Naive B cell (primary cell): Measurements from ENCODE around the gene ANGEL2. TPM values are rescaled to one million over a fixed set of nuclear protein-coding genes. Genes with fewer than 3 reads are reported as not detected.
A peak's percentile ranks its signal among the peaks of the same experiment; 100 is the strongest.

ENCODE experiments used
- ATAC-seq, 2 donors: fragments of 150-1000 bp; cut with Tn5 transposase; 2 replicates each; pipeline ENCODE4 v1.10.0; 2021; ENCODE audit warnings: low read depth in 2 of 2, mild to moderate bottlenecking in 2 of 2, moderate library complexity in 2 of 2
- DNase-seq: peaks from one replicate; pipeline ENCODE4 v3.0.0; 2022
- H3K27ac Mint-ChIP-seq, 6 donors: one replicate each; pipeline ENCODE4 v1.8.0; 2020 to 2022; ENCODE audit warnings: mild to moderate bottlenecking in 6 of 6, mixed read lengths in 6 of 6, moderate library complexity in 5 of 6, inconsistent platforms in 2 of 6
- H3K27me3 Mint-ChIP-seq, 3 donors: one replicate each; pipeline ENCODE4 v1.8.0; 2021 to 2022; ENCODE audit warnings: mixed read lengths in 3 of 3, mild to moderate bottlenecking in 1 of 3
- H3K36me3 Mint-ChIP-seq, 2 donors: one replicate each; pipeline ENCODE4 v1.8.0; 2020 to 2022; ENCODE audit warnings: mixed read lengths in 2 of 2, inconsistent platforms in 1 of 2, mild to moderate bottlenecking in 1 of 2
- H3K4me1 Mint-ChIP-seq, 3 donors: one replicate each; pipeline ENCODE4 v1.8.0; 2020 to 2022; ENCODE audit warnings: mixed read lengths in 3 of 3, inconsistent platforms in 1 of 3, mild to moderate bottlenecking in 1 of 3, moderate library complexity in 1 of 3
- H3K4me3 Mint-ChIP-seq, 8 donors: one replicate each; pipeline ENCODE4 v1.8.0; 2020 to 2022; ENCODE audit warnings: mild to moderate bottlenecking in 8 of 8, mixed read lengths in 8 of 8, moderate library complexity in 8 of 8, inconsistent platforms in 2 of 8
- H3K9me3 Mint-ChIP-seq, 7 donors: one replicate each; pipeline ENCODE4 v1.8.0; 2020 to 2022; ENCODE audit warnings: mixed read lengths in 7 of 7, mild to moderate bottlenecking in 5 of 7, inconsistent platforms in 2 of 7, moderate library complexity in 1 of 7
- polyA plus RNA-seq, 6 donors: library from polyadenylated mRNA; unstranded; fragments of 300-500 nt; fragmentation: Illumina TruSeq; gene quantifications; one replicate each; pipeline ENCODE4 v1.2.3, GENCODE V29; 2021; ENCODE audit warnings: low read depth in 6 of 6

The ANGEL2 gene
- polyA plus RNA-seq, 6 donors from 2014 or later: 24.5 to 43.0 (median 31.9) TPM

DNA sequence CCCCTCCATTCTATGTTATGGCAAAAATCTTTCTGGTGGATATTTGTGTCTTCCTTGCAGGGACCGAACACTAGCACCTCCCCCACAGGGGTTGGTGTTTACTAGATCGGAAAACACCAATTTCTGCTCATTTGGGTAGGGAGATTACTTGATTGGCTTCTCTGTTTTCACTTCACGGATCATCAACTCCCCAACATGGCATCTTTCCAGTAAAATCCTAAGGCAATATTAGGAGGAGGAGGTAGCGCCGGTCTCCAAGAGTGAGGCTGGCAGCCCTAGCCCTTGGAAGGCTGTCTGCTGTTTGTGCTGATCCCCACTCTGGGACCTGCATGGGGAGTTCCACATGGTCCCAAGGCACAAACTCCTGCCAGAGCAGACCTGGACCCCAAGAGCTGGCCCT, 53.2 kb downstream of the ANGEL2 start:
- Mint-ChIP-seq H3K4me3 (no peak overlapping the region), H3K36me3 (no peaks in the 10 kb centered on the region), H3K9me3 (no peaks in the 10 kb centered on the region), H3K27ac (peak overlapping the region in 1 of 6 donors; percentile 67), H3K27me3 (peaks cover 12 to 22% (median 12%) of the 10 kb centered on the region in 3 donors), H3K4me1 (no peaks in the 10 kb centered on the region)
- DNase-seq (no peak), ATAC-seq (no peak)

DNA sequence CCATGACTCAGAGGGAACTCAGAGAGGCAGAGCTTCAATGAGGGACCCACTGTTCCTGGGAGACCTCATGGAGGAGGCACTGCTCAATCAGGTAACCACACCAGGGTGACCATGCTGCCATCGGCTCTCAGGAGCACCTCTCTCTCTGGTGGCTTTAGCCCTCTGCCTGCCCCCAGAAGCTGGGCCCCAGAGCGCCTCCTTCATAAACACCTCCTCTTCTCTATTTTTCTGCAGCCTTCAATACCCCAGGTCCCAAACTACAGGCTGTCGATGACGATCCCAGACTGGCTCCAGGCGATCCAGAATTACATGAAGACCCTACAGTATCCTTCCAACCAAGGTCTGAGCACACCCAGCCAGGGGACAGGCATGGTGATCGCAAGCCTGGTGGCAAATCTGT, 54.7 kb downstream of the ANGEL2 start:
- no peak for ATAC-seq

DNA sequence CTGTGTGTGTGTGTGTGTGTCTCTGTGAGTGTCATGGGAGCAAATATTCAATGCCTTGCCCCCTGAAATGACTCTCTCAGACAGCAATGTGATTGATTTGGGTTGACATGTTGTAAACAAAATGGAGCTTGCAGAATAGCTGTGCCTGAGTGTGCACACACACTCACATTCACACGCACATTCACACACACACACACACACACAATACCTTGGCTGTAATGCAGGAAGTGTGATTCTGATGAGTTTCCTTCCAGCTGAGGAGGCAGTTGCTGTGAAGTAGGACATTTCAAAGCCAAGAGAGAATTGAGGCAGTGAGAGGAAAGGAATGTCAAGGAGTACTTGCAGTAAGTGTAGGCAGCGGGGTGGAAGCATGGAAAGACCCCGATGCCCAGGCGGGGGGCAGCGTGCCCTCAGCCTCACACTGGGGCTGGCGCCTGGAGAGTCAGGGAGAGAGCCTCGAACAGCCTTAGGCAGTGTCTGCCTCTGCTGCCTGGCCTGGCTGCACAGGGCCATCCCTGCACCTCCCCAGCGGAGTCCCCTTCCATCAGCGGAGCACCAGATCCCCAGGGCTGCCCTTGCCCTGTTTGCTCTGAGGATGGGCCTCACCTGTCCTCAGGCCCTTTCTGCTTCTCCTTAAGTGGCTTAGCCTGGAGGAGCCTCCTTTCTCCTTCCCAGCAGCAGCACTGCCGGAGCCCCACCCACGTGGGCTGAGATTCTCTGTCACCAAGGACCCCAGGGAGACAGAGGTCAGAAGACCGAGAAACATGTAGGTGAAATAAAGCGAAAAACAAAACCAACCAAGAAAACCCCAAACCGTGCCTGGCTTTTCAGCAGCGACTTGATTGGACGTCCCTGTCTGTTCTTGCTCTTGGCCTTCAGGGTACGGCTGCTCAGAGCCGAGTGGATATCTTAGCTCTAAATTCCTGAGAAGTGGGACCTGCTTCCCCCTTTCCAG, 56.1 kb downstream of the ANGEL2 start:
- H3K9me3 Mint-ChIP-seq: no peaks in the 10 kb centered on the region
- H3K4me3 Mint-ChIP-seq: no peak overlapping the region
- no peaks in the 10 kb centered on the region for H3K36me3 Mint-ChIP-seq
- peak overlapping the region in 2 of 6 donors; percentile 63 to 92 for H3K27ac Mint-ChIP-seq
- H3K27me3 Mint-ChIP-seq: peaks cover 11 to 25% (median 18%) of the 10 kb centered on the region in 3 donors
- no peak for ATAC-seq
- DNase-seq: no peak
- H3K4me1 Mint-ChIP-seq: no peaks in the 10 kb centered on the region

More for the DNA sequence above, 54.7 kb downstream of the ANGEL2 start:
- Mint-ChIP-seq H3K4me1 (no peaks in the 10 kb centered on the region), H3K27me3 (peaks cover 13 to 26% (median 18%) of the 10 kb centered on the region in 3 donors), H3K27ac (no peak overlapping the region), H3K4me3 (no peak overlapping the region), H3K36me3 (no peaks in the 10 kb centered on the region), H3K9me3 (no peaks in the 10 kb centered on the region)
- no peak for DNase-seq

DNA sequence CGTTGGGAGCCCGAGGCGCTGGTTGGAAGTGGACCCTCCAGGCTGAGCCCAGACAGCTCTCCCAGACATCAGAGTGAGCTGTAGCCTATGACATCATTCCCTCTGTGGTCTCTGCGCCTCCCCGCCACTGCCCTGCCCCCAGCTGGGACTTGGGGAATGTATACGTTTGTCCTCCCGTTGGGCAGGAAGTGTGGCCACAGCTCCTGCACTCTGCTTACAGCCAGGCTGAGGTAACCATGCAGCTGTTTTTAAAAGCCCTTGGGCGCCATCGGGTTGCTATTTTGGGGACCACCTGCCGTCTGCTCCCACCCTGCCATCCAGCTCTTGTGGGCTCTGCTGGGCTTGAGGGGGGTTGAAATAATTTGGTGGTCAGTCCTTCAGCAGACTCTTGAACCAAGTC, 57.5 kb downstream of the ANGEL2 start:
- Mint-ChIP-seq H3K9me3 (no peaks in the 10 kb centered on the region), H3K36me3 (no peaks in the 10 kb centered on the region), H3K27ac (no peak overlapping the region), H3K4me1 (no peaks in the 10 kb centered on the region), H3K27me3 (peaks cover 18 to 35% (median 21%) of the 10 kb centered on the region in 3 donors), H3K4me3 (no peak overlapping the region)
- ATAC-seq: no peak
- no peak for DNase-seq

DNA sequence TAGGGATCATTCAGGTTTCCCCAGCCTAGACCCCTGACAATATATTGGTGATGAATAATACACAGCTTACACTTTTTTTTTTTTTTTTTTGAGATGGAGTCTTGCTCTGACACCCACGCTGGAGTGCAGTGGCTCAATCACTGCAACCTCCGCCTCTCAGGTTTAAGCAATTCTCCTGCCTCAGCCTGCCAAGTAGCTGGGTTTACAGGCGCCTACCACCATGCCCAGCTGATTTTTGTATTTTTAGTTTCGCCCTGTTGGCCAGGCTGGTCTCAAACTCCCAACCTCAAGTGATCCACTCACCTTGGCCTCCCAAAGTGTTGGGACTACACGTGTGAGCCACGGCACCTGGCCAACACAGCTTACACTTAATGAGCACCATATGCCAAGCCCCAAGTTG, 58.1 kb downstream of the ANGEL2 start:
- Mint-ChIP-seq H3K4me3 (no peak overlapping the region), H3K27me3 (peaks cover 22 to 42% (median 27%) of the 10 kb centered on the region in 3 donors), H3K36me3 (no peaks in the 10 kb centered on the region), H3K27ac (no peak overlapping the region), H3K4me1 (no peaks in the 10 kb centered on the region), H3K9me3 (no peaks in the 10 kb centered on the region)
- DNase-seq (no peak), ATAC-seq (no peak)

DNA sequence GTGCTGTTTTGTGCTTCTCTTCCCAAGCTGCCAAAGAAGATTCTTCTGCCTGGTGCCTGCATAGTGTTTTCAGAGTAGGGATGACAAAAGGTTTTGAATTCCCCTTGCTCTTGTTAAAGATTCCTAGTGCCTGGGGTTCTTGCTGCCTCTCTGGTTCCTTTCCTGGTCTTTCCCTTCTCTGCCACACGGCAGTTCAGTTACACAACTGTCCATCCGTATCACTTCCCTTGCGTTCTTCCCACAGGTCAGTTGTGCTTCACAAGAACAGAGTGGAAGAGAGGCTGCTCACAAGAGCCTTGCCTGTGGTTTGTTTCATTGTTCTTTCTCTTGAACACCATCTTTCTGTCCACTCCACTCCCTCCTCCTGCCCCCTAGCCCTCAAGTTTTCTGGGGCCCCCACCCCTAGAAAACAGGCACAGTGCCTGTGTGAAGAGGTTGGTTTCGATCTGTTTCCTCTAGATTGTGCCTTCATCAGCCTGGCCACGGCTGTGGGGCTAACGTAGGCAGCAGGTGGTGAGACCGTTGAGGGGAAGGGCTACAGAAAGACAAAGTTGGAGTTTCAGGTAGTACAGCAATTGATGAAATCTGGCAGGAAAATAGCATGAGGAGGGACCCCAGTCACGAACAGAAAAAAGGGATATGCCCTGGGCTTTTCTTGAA, 59.6 kb downstream of the ANGEL2 start:
- no peaks in the 10 kb centered on the region for H3K36me3 Mint-ChIP-seq
- H3K9me3 Mint-ChIP-seq: no peaks in the 10 kb centered on the region
- DNase-seq: no peak
- peaks cover 28 to 51% (median 37%) of the 10 kb centered on the region in 3 donors for H3K27me3 Mint-ChIP-seq
- no peak for ATAC-seq
- H3K4me3 Mint-ChIP-seq: no peak overlapping the region
- H3K4me1 Mint-ChIP-seq: peaks cover under 1 to 9% (median 4%) of the 10 kb centered on the region in 3 donors
- peak overlapping the region in 1 of 6 donors; percentile 43 for H3K27ac Mint-ChIP-seq

DNA sequence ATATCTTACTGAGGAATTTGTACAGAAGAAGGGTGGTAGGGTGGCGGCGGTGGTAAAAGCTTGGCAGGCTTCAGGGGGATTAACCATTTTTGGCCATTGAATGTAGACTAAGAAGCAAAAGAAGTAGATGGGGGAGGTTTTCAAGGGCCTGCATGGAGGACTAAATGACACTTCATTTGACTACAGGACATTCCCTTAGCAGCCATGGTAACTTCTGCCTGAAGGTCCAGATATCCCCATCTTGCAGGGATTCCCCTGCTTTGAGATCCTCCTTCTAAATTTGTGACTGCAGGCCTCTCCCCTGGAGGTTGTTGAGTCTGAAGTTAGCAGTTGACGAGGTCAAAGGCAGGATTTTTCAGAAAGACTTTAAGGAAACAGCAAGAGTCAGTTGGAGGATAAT, 60.6 kb downstream of the ANGEL2 start:
- Mint-ChIP-seq H3K4me1 (peaks cover 8 to 19% (median 10%) of the 10 kb centered on the region in 3 donors), H3K27me3 (peaks cover 31 to 57% (median 35%) of the 10 kb centered on the region in 3 donors), H3K36me3 (no peaks in the 10 kb centered on the region), H3K4me3 (no peak overlapping the region), H3K27ac (no peak overlapping the region), H3K9me3 (no peaks in the 10 kb centered on the region)
- DNase-seq (no peak), ATAC-seq (no peak)

DNA sequence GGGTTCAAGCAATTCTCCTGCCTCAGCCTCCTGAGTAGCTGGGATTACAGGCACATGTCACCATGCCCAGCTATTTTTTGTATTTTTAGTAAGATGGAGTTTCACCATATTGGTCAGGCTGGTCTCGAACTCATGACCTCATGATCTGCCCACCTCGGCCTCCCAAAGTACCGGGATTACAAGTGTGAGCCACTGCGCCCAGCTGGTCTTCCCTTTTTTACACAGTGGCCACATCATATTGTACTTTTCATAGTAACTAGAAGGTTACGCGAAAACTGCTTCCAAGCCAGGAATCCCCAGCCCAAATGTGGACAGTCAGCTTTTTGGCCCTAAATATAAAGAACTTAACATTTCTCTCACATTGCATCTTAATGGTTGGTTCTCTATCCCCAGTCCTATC, 61.2 kb downstream of the ANGEL2 start:
- DNase-seq (no peak), ATAC-seq (no peak)
- no peak overlapping the region for H3K4me3 Mint-ChIP-seq
- H3K9me3 Mint-ChIP-seq: no peaks in the 10 kb centered on the region
- peaks cover 29 to 59% (median 32%) of the 10 kb centered on the region in 3 donors for H3K27me3 Mint-ChIP-seq
- H3K36me3 Mint-ChIP-seq: no peaks in the 10 kb centered on the region
- peaks cover 8 to 20% (median 14%) of the 10 kb centered on the region in 3 donors for H3K4me1 Mint-ChIP-seq
- no peak overlapping the region for H3K27ac Mint-ChIP-seq

DNA sequence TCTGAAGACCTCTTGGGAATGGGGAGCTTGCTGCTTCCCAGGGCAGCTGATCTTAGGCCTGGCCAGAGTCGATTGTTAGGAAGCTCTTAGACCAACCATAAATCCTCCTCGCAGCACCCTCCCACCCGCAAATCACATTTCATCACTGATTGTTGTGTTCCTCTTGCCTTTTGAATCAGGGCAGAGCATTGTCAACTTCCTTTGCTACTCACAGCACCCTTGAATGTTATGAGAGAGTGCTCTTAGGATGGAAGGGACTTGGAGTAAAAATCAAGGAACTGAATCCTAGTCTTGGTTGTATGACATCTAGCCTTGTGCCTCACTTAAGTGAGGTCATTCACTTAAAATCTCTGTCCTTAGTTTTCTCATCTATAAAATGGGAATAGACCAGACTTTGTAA, 62.3 kb downstream of the ANGEL2 start:
- Mint-ChIP-seq H3K4me1 (peaks cover 8 to 20% (median 14%) of the 10 kb centered on the region in 3 donors), H3K9me3 (peaks cover 0 to 2% (median 0%) of the 10 kb centered on the region in 7 donors)
- ATAC-seq: no peak

DNA sequence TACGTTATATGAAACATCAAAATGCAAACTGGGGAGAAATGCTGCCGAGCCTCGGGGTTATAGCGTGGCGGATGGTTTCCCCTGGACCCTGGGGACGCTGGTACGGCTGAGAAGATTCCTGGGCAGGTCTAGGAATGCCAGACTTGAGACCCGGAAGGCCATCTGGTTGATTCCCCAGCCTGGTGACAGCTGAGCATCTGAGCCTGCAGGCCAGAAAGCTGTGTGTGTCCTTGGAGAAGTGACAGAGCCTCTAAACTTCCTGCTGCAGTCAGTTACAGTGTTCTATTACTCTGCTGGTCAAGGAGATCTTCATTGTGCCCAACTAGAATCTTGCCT, 63.1 kb downstream of the ANGEL2 start:
- no peaks in the 10 kb centered on the region for H3K36me3 Mint-ChIP-seq
- DNase-seq (no peak), ATAC-seq (no peak)
- peaks cover 22 to 51% (median 32%) of the 10 kb centered on the region in 3 donors for H3K27me3 Mint-ChIP-seq
- H3K4me1 Mint-ChIP-seq: peaks cover 8 to 20% (median 14%) of the 10 kb centered on the region in 3 donors
- H3K9me3 Mint-ChIP-seq: peaks cover 0 to 2% (median 0%) of the 10 kb centered on the region in 7 donors
- H3K4me3 Mint-ChIP-seq: peak overlapping the region in 6 of 8 donors; percentile 22 to 91 (median 76)
- H3K27ac Mint-ChIP-seq: no peak overlapping the region

More for the DNA sequence above, 62.3 kb downstream of the ANGEL2 start:
- DNase-seq: no peak
- Mint-ChIP-seq H3K27me3 (peaks cover 22 to 51% (median 32%) of the 10 kb centered on the region in 3 donors), H3K4me3 (peak overlapping the region in 3 of 8 donors; percentile 70 to 91 (median 77)), H3K36me3 (no peaks in the 10 kb centered on the region), H3K27ac (no peak overlapping the region)

DNA sequence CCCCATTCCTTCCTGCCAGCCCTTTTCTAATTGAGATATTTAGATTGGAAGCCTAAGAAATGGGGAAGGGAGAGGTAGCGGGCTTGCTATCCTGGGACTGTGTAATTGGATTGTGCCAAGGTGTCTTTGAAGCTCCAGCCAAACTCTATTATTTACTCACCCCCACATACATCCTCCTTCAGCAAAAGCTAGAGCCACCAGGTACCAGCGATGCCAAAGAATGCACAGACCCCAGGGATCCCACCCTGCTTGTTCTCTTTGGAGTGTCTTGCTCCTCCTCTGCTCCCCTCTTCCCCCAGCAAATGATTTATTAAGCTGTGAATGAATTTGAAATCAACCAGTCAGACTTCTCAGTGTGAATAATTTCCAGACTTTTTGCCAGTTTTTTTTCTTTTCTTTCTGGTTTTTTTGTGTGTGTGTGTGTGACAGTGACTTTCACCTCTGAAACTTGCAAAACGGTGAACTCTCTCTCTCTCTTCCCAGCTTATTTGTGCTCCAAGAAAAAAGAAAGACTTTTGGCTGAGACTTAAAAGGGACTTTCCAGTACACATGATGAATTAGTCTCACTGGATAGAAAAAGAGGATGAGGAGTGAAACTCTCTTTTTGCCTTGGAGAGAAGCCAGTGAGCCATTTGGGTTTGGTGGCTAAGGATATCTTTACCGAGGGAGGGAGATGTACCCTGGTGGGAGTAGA, 63.6 kb downstream of the ANGEL2 start:
- Mint-ChIP-seq H3K27me3 (peaks cover 21 to 49% (median 32%) of the 10 kb centered on the region in 3 donors), H3K4me3 (peak overlapping the region; percentile 36 to 91 (median 76)), H3K36me3 (no peaks in the 10 kb centered on the region), H3K27ac (no peak overlapping the region), H3K4me1 (peaks cover 8 to 20% (median 19%) of the 10 kb centered on the region in 3 donors), H3K9me3 (peaks cover 0 to 2% (median 0%) of the 10 kb centered on the region in 7 donors)
- ATAC-seq (no peak), DNase-seq (no peak)

DNA sequence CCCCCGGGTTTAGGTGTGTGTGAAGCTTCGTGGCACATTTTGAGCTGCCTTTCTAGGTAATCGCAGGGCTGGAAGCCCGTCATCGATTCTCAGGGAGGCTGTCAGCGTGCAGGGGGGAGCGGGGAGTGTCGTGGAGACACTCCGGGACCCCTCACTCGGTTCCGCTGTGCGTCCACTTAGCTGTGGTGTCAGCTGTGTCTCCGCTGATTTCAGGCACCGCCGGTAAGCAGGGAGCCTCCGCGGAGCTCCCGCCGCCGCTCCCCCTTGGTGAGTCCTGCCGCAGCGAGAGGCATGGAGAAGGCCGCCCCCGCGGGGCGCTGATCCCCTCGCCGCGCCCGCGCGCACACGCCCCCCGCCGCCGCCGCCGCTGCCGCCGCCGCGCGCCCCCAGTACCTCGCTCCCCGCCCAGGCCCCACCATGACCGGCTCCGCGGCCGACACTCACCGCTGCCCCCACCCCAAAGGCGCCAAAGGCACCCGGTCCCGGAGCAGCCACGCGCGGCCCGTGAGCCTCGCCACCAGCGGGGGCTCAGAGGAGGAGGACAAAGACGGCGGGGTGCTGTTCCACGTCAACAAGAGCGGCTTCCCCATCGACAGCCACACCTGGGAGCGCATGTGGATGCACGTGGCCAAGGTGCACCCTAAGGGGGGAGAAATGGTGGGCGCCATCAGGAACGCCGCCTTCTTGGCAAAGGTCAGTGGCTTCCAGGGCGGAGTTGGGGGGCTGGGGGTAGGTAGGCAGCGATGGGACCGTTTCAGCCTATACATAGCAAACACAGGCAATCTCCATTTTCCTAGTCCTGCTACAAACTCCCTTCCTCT, 64.3 kb downstream of the ANGEL2 start:
- Mint-ChIP-seq H3K36me3 (no peaks in the 10 kb centered on the region), H3K4me3 (peak overlapping the region; percentile 81 to 93 (median 92)), H3K27me3 (peaks cover 16 to 42% (median 32%) of the 10 kb centered on the region in 3 donors), H3K4me1 (peaks cover 15 to 26% (median 26%) of the 10 kb centered on the region in 3 donors), H3K27ac (peak overlapping the region in 1 of 6 donors; percentile 33), H3K9me3 (peaks cover 0 to 2% (median 0%) of the 10 kb centered on the region in 7 donors)
- ATAC-seq (peak in 1 of 2 donors; percentile 9), DNase-seq (no peak)
